ENCODE measurements around the gene RIN1.
"Not testable (repeated sequence)": the region's sequence is repeated elsewhere in the genome, so short reads cannot be mapped to it uniquely, and the experiment has no call there.

RIN1 gene

DNA sequence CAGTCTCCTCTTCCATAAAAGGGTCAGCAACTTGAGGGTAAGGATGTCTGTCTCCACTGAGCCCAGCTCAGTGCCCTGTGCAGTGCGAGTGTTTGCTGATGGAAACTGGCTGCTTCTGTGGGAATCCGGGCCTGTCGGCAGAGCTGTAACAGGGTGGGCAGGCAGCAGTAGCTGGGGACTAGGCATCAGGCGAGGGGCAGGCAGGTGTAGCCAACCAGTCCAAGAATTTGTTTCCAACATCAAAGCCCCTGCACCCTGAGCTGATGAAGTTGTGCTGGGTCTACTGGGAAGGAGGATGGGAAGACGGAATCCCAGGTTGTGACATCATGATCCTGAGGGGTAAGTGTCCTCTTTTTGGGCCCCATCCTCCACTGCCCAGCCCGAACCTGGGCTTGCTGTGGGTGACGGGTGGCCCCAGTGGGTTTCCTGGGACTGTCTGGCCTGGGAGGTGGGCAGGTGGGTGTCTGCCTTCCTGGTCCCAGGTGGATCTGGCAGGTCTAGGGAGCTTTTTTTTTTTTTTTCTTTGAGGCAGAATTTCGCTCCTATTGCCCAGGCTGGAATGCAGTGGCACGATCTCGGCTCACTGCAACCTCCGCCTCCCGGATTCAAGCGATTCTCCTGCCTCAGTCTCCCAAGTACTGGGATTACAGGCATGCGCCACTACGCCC lies 24.3 kb upstream of the RIN1 start:
- DNase-seq, result no peak

GRCh38 chr11:66359662-66360087 lies 23.4 kb upstream of the RIN1 start:
- no peak for DNase-seq

- not testable (repeated sequence) for DNase-seq
These were observed 14.5 kb upstream of the RIN1 start for GRCh38 chr11:66350560-66351235.

DNA sequence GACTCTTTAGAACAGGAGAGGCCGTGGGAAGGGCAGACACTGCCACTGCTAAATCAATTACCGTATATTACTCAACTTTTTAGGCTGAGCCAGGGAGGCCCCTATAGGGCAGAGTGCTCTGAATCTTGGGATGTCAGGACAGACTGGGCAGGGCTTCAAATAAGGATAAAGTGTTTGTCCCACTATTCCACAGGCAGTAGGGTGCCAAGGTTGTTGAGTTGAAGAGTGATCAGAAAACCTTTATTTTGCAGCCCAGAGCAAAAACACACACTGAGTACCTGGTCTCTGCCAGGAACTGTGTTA lies 12.8 kb upstream of the RIN1 start:
- DNase-seq, result no peak

GRCh38 chr11:66347425-66348276 lies 11.4 kb upstream of the RIN1 start, which contains the start of gene B4GAT1:
TSS of gene B4GAT1 (minus strand) at chr11:66347629. CDS start at chr11:66347545, 84 bp downstream.
- DNase-seq, result peak; percentile 83 to 90

DNA sequence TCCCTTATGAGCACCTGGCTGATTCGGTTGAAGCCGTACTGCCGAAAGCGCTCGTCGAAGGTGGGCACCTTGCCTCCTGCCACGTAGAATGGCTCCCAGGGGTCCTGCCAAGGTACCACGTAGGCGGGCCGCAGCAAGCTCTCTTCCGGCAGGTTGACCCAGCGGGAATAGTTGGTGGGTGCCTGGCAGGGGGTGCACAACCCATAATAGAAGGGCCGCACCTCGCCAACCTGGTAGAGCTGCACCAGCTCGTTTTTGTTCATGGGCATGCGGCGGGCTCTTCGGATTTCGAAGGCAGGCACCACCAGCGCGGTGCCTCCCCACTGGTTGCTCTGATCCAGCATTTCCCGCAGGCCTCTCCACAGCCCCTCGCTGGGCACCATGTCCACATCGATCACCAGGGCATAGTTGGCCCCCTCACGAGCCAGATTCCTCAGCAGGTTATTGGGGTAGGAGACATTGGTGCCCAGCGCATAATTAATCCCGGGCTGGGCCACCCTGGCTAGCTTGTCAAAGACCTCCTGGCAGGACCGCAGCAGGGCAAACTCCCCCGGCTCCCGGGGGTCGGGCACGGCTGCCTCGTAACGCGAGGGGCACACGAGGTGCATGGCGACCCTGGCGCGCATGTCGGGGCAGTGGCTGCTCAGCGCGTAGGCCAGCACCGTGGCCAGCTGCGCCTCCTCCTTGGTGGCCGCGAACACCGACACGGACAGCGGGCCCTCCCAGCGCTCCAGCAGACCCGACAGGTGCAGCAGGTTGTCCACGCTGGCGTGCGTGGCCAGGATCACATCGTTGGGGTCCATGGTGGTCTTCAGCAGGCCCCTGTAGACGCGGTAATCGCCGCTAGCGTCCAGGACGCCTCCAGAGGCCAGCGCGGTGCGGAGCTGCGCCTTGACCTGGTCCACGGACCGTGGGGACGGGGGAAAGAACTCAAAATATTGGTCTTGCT lies 10.5 kb upstream of the RIN1 start:
- no peak for DNase-seq

- DNase-seq, result no peak
These were observed 9.0 kb upstream of the RIN1 start for GRCh38 chr11:66345316-66345649.

DNA sequence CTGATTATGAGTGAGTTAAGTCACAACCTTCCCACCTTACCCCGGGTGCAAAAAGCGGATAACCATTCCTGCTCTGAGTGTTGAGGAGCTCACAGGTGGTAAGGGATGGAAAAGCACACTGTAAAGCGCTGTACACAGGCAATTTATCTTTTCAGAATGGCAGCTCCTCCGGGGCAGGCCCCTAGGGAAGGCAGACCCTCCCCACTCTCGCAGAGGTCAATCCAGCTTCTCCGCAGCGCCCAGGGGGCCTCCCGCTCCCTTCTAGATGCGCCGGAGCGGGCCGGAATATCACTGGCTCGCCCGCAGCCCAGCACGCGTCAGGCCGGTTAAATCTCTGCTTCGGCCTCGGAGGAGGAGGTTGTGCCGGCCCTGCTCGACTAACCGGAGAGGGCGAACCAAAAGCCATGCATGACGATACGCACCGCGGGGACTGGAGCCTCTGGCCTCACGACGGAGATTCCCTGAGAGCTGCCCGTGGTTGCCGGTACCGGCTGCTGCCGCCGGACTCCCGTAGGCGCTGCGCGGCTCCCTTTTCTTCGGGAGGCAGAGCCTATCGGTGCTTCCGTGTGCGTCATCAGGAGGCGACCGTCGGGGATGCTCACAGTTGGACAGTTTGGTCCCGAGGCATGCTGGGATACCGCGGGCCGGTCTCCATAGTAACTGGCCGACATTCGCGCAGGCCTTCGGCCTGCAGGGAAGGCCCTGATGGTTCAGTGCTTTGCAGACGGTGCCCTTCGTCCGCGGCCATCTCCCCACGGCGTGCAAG lies 8.5 kb upstream of the RIN1 start, which contains the start of gene BRMS1:
Gene BRMS1 (minus strand): TSS at position 555 of the 766 bp plus-strand sequence. CDS start 2,870 bp downstream, outside the sequence.
- peak; percentile 98 to 99 for DNase-seq

- DNase-seq, result no peak
These were observed 6.9 kb upstream of the RIN1 start for GRCh38 chr11:66343176-66343575.

GRCh38 chr11:66341502-66342126 lies 5.4 kb upstream of the RIN1 start:
- DNase-seq, result no peak

DNA sequence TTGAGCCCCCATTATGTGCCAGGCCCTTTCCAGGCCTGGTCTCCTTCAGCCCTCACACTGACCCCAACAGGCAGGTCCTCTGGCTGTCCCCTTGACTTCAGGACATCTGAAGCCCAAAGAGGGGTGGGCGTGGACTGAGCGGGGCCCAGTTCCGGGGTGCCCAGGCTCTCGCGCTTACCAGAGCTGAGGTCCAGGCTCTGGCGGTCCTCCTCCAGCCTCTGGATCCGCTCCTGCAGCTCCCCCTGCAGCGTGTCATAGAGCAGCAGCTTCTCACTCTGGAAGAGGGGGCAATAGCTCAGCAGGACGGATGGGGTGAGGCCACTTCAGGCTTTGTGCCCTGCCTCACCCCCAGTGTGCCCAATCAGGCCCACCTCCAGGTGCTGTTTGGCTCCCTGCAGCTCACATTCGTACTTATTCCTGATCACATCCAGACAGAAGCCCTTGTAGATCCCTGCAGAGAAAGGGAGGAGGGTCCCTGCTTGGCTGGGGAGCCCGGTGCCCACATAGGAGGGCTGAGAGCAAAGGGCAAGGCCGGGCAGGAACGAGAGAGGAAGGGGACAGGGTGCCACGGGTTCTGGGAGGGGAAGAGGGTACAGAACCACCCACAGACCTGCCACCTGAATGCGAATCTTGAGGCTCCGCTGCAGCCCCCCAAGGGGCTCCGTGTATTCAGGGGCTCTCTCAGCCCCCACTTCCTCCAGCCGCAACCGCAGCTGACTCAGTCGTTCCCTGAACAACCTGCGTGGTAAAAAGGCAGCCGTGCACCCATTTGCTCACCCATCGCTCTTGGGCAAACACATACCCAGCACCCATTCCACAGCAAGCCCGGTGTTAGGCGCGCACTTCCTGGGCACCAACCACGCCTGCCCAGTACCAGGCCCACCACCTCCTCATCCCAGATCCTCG lies 4.6 kb upstream of the RIN1 start:
- DNase-seq, result no peak

DNA sequence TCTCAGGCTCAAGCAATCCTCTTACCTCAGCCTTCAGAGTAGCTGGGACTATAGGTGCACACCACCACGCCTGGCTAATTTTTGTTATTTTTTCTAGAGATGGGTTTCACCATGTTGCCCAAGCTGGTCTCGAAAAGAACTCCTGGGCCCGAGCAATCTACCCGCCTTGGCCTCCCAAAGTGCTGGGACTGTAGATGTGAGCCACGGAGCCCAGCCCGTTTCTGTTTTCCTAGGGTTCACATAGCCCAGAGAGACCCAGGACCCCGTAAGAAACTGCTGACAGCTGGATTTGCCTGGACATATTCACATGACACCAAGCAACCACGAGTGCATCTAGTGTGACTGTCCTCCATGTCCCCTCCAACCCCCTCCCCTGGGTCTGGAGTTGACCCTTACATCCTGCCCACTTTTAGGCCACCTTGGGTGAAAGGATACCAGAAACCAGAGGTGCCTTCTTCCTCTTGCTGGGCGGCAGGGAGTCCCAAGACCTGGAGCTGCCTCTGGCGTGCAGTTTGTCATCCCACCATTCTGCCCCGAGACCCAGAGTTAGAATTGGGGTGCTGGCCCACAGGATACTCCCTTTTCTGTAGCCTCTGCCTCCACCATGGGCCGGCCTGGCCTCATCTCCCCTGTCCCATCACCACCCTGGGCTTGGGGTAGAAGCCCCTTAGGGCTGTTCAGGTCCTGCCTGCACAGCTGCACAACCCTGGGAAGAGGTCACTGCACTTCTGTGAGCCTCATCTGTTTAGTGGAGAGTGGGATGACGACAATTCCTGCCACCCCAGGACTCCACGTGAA lies 3.7 kb upstream of the RIN1 start:
- no peak for DNase-seq

DNA sequence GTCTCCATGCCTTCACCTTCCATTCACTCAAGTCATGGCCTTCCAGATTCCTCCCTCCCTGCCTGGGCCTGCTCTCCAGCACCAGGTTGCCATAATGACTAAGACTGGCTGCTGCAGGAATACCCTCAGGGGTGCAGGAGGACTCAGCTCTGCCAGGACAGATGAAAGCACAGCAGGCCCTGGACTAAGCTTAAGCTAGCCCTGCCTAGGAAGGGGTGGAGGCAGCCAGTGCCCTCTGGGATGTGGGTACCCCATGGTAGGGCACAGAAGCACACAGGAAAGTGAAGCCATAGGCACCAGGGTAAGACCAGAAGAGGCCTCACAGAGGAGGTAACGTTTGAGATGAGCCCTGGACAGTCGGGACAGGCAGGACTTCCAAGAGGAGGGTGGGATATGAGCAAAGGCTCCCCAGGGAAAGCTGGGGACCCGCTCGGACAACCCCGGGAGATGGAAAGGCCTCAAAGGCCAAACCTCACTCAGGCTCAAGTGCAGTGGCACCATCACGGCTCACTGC lies 3.0 kb upstream of the RIN1 start:
- no peak for DNase-seq

GRCh38 chr11:66338276-66339161 lies 2.3 kb upstream of the RIN1 start:
- no peak for DNase-seq

GRCh38 chr11:66337103-66337899 lies 1.1 kb upstream of the RIN1 start:
- no peak for DNase-seq

GRCh38 chr11:66335531-66336233 lies 552 bp downstream of the RIN1 start:
- peak in 1 of 2 experiments; percentile 53 for DNase-seq

Measured in SHP77 (cell line).